HG02885 (cell line): ENCODE measurements around the gene CLPSL1.

Source experiments
- ATAC-seq: cut with Tn5 transposase; IDR thresholded peaks from one replicate; pipeline ENCODE4 v1.9.1; 2021; ENCODE audit warnings: mild to moderate bottlenecking; ENCODE audit not compliant: unreplicated experiment, poor library complexity

Gene CLPSL1

GRCh38 chr6:35794536-35795452 lies 14.0 kb downstream of the CLPSL1 start:
- no peak for ATAC-seq

GRCh38 chr6:35795453-35796071 lies 14.7 kb downstream of the CLPSL1 start:
- no peak for ATAC-seq

- ATAC-seq: no peak
Measured at GRCh38 chr6:35796236-35796635, 15.4 kb downstream of the CLPSL1 start.

DNA sequence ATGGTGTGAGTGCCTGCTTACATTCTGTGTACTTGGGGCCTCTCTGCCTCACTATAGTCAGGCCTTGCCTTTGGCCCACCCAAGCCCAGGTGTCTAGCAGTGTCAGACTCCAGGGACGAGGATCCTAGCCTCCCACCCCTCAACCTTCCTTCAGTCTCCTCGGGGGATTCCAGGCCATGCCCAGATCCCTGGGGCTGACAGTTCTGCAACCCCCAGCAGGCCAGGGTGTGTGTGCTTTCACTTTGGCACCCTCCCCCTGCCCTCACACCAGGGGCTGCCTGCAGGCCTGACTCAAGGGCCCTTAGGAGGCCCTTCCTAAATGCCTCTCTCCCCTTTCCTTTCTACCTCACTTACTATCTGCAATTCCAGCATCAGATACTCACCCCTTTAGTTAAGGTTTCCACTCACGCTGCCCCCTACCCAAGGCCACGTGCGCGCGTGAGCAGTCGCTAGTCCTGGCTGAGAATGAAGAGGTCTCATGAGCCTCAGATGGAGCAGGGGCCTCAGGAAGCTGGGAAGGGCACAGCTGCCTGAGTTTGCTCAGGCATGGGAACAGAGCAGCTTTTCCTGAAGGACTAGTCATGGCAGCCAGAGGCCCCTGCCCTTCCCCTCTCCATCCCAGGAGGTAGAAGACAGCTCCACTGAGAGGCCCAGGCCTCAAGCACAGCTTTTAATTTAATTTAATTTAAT lies 17.2 kb downstream of the CLPSL1 start:
- ATAC-seq: no peak

DNA sequence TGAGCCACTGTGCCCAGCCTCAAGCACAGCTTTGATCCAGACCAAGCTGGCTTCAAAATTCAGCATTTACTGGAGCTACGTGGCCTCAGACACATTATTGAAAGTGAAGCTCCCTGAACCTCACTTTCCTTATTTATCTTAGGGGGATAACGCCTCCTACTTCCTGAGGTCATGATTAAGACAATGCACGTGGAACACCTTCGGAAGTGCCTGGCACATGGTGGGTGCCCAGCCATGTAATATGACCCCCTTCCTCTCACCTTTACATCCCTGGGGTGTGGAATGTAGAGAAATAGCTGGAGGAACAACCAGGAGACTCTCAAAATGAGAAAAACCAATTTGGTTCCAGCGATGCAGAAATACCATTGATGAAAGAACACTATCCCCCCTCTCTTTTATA lies 17.9 kb downstream of the CLPSL1 start:
- ATAC-seq: no peak

- no peak for ATAC-seq
Measured at GRCh38 chr6:35801148-35801547, 20.3 kb downstream of the CLPSL1 start.

DNA sequence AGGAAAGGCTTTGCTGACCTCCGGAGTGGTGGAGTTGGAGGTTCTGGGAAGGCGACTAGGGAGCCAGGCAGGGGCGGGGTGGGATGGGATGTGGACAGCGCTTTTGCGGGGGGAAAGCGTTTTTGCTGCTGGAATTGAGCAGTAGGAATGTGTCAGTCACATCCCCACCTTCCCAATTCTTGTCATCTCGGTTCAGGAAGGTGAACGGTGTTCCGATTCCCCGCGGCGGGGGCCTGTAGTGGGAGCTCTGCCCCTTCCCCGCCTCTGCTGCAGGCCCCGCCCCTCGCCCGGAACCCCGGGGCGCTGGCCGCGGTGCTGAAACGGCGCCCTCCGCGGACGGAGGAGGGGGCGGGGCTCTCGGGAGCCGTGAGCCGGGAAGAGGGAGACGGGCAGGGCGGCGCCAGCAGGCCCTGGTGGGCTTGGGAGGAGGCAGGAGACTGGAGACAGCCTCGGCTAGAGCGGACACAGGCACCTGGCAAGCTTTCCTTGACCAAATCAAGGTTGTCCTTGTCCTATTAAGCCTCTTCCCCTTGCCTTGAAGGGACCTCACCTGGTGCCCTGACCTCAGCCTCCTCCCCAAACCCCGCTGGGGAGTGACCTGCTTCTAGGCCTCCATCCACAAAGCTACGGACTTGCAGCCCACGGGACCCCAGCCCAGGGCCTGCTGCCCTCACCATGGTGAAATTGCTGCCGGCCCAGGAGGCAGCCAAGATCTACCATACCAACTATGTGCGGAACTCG lies 24.3 kb downstream of the CLPSL1 start, which contains the start of gene LHFPL5:
TSS of gene LHFPL5 (plus strand) at position 357 of the 741 bp plus-strand sequence. CDS start at position 676, 319 bp downstream.
- no peak for ATAC-seq

GRCh38 chr6:35808688-35809087 lies 27.9 kb downstream of the CLPSL1 start:
- ATAC-seq: no peak

DNA sequence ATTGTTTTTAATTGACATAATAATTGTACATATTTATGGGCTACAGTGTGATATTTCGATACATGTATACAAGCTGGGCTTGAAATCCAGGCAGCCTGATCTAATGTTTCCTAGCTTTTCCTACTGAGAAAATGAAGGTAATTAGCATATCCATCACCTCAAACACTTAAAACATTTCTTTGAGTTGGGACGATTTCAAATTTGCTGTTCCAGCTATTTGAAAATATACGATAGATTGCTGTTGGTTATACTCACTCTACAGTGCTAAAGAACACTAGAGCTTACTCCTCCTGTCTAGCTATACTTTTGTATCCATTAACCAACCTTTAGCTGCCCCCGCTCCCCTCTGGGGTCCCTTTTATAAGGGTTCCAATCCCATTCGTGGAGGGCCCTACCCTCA lies 29.0 kb downstream of the CLPSL1 start:
- ATAC-seq: no peak

DNA sequence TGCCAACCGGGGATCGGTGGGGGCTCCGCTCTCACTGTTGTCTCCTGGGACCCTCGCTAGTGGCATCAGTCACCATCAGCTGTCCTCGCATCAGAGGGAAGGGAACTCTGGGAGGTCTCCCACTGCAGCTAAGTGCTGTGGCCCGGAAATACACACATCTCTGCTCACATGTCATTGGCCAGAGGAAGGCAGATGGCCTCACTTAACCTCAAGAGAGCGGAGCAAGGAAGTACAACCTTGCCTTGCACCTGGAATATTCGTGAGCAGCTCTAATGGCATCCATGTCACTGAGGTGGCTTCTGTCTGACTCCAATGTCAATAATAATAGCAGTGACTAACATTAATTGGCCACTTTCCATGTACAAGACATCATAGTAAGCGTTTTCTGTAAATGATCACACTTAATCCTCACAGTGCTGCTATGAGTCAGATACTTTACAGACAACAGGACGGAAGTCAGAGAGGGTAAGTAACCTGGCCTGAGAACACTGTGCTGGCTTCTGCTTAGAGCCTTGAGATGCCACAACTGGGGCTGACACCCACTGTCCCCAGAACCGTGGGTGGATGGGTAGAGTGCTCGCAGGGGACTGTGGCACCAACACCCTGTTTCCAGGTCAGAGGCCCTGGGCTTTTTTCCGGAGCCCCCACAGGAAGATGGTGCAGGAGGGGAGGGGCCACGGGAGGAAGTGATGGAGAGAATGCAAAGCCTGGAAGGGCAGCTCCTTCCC lies 30.3 kb downstream of the CLPSL1 start:
- no peak for ATAC-seq

DNA sequence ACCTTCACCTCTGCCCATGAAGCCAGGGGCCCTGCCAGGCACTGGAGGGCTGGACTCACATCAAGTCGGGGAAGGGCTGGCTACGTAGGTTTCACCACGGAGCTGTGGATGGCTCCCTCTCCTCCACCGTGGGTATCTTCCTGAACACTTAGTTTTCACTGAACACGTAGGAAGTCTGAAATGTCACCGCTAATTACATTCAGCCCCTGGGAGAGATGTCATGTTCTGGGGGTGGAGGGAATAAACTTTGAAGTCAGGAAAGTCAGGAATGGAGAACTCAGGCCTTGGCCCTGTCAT lies 30.8 kb downstream of the CLPSL1 start:
- no peak for ATAC-seq

- no peak for ATAC-seq
Measured at GRCh38 chr6:35817515-35817914, 36.7 kb downstream of the CLPSL1 start.

DNA sequence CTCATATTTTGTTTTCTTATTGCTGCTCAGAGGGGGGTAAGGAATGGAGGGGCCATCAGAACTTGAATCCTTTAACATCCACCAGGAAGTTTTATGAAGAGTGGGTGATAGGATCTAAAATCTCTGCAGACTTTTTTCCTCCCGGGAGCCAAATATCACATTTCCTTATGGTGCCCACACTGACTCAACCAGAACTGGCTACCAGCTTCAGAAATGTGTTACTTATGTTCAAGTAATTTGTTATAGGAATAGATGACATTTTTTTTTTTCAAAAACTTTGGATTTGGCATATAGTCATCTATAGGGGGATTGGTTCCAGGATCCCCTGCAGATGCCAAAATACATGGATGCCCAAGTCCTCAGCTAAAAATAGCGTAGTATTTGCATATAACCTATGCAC lies 42.8 kb downstream of the CLPSL1 start:
- ATAC-seq: no peak

DNA sequence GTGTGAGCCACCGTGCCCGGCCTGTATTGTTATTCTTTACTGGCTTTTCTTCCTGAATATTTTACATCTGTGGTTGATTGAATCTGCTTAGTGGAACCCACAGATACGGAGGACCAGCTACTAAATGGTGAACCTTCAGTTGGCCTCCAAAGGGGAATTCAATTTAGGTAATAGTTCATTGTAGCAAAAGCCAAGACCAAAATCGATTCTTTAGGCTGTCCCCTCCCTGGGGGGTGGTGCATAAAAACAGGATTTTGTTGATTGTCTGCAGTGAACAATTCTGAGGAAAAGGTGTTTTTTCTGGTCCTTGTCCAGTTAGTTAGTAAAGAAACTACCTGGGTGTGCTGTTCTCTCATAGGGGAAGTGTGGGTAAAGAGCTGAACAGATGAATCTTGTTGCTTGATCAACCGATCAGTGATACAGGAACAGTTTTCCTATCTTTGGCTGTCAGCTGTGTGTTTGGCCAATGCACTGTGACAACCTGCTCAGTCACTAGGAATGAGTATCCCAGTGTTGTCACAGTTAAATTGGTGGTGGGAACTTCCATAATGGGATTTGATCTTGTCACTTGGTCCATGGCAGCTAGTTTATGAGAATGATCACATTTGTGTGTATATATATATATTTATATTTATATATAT lies 43.9 kb downstream of the CLPSL1 start:
- no peak for ATAC-seq

- ATAC-seq: no peak
Measured at GRCh38 chr6:35829306-35829705, 48.5 kb downstream of the CLPSL1 start.

DNA sequence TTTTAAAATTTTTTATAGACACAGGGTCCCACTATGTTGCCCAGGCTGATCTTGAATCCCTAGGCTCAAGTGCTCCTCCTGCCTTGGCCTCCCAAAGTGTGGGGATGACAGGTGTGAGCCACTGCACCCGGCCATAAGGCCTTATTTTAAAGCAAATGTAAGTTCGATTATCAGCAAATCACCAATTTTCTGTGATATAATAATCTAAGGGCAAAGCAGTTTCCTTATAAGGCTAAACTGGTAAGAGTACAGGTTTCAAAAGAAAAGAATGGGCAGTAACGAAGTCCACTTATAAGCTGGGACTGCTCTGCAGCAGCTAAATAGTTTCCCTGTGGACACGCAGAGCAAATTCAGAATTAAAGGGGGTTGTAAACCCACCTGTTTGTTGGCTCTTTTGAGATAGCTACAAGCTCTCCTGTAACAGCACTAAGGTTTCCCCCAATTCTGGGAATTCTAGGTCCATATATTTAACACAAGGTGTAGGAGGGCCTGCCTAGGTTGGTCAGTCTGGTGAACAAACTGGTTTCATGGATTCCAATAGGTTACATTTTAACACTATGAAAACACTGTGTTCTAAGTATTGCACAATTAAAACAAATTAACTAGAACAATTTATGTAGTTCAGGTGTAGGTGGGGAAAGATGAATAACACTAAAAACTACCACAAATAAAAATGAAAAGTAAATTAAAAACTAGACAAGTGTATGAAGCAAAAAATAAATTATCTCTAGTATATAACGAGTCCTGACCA lies 50.6 kb downstream of the CLPSL1 start:
- no peak for ATAC-seq

DNA sequence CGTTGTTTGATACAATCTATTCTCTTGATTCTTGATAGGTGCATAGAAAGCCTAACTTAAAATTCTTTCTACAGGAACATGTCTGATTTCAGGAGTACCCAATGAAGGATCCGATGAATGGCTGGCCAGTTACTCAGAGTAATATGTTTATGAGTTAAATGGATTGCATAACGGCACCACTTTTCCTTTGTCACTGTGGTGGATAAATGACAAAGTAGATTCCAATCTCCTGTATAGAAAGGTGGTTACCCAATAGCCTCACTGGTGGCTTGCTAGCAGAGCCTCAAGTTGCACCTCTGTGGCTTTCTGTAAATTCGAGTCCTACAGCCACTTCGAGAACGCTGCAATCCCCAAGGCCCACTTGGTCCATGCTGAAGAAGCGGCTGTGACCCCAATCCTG lies 52.7 kb downstream of the CLPSL1 start:
- no peak for ATAC-seq
